Neural cell (in vitro differentiated cells): ENCODE measurements around the gene KCNQ1OT1. TPM values are rescaled to one million over a fixed set of nuclear protein-coding genes. Genes with fewer than 3 reads are reported as not detected.

Experiments
- H2AFZ ChIP-seq: fragments of 200-600, 300-800 bp; sonication (generic), shearing (Covaris generic); 2 replicates; pipeline ENCODE4 v1.6.0; 2014; ENCODE audit warnings: low read depth, mild to moderate bottlenecking, antibody characterized with exemption, low read length, moderate library complexity
- H3F3A ChIP-seq: fragments of 200-600 bp; shearing (Covaris generic); 2 replicates; pipeline ENCODE4 v1.6.1; 2016; ENCODE audit warnings: mild to moderate bottlenecking, moderate library complexity, mixed read lengths, antibody characterized with exemption, low read length; ENCODE audit not compliant: insufficient read depth, poor library complexity, severe bottlenecking
- H3K27ac ChIP-seq: fragments of 200-600, 300-800 bp; sonication (generic), shearing (Covaris generic); 2 replicates; pipeline ENCODE4 v1.5.1; 2014; ENCODE audit warnings: mild to moderate bottlenecking, low read length, moderate library complexity
- H3K27me3 ChIP-seq: fragments of 300-800, 200-600 bp; sonication (generic), shearing (Covaris generic); 2 replicates; pipeline ENCODE4 v1.6.0; 2014; ENCODE audit warnings: mild to moderate bottlenecking, low read depth, low read length, moderate library complexity; ENCODE audit not compliant: insufficient read depth
- H3K36me3 ChIP-seq: fragments of 300-800, 200-600 bp; sonication (generic), shearing (Covaris generic); 2 replicates; pipeline ENCODE4 v1.5.1; 2014; ENCODE audit warnings: mild to moderate bottlenecking, antibody characterized with exemption, low read length, moderate library complexity; ENCODE audit not compliant: insufficient read depth
- H3K4me2 ChIP-seq: fragments of 300-800, 200-600 bp; sonication (generic), shearing (Covaris generic); 2 replicates; pipeline ENCODE4 v1.6.0; 2014; ENCODE audit warnings: mild to moderate bottlenecking, low read length
- H3K4me3 ChIP-seq: fragments of 300-800, 200-600 bp; sonication (generic), shearing (Covaris generic); 2 replicates; pipeline ENCODE4 v1.5.1; 2014; ENCODE audit warnings: mild to moderate bottlenecking, low read length, moderate library complexity
- H3K79me2 ChIP-seq: fragments of 200-600 bp; shearing (Covaris generic); replicated peaks from 2 replicates; pipeline ENCODE4 v1.6.0; 2014; ENCODE audit warnings: mild to moderate bottlenecking, low read length, moderate library complexity; ENCODE audit not compliant: insufficient read depth
- H3K9ac ChIP-seq: fragments of 300-800, 200-600 bp; sonication (generic), shearing (Covaris generic); 2 replicates; pipeline ENCODE4 v1.6.1; 2016; ENCODE audit warnings: mild to moderate bottlenecking, low read length, mixed read lengths
- H3K9me2 ChIP-seq: fragments of 200-600 bp; shearing (Covaris generic); 2 replicates; pipeline ENCODE4 v1.6.1; 2016; ENCODE audit warnings: mild to moderate bottlenecking, low read length, mixed read lengths; ENCODE audit not compliant: insufficient read depth
- H3K9me3 ChIP-seq: fragments of 200-600, 300-800 bp; sonication (generic), shearing (Covaris generic); 2 replicates; pipeline ENCODE4 v1.6.1; 2016; ENCODE audit warnings: mild to moderate bottlenecking, mixed run types, low read length, moderate library complexity, mixed read lengths
- H4K20me1 ChIP-seq: fragments of 200-600 bp; shearing (Covaris generic); 2 replicates; pipeline ENCODE4 v1.6.1; 2016; ENCODE audit warnings: mild to moderate bottlenecking, mixed run types; ENCODE audit not compliant: insufficient read depth
- CTCF ChIP-seq: fragments of 450-650 bp; IDR thresholded peaks from 2 replicates; pipeline ENCODE4 v1.5.1; 2014; ENCODE audit warnings: antibody characterized with exemption, mild to moderate bottlenecking, moderate library complexity; ENCODE audit not compliant: poor library complexity, severe bottlenecking
- EP300 ChIP-seq: fragments of 450-650 bp; conservative IDR thresholded peaks from 2 replicates; pipeline ENCODE4 v1.6.1; 2014; ENCODE audit warnings: antibody characterized with exemption, mild to moderate bottlenecking, moderate library complexity; ENCODE audit not compliant: poor library complexity, severe bottlenecking
- EZH2 ChIP-seq: fragments of 200-600, 300-800 bp; shearing (Covaris generic), sonication (generic); IDR thresholded peaks from 2 replicates; pipeline ENCODE4 v1.6.1; 2014; ENCODE audit warnings: antibody characterized with exemption, low read length, borderline replicate concordance, mild to moderate bottlenecking; ENCODE audit not compliant: insufficient read depth, poor library complexity, severe bottlenecking
- MXI1 ChIP-seq: fragments of 450-650 bp; conservative IDR thresholded peaks from 2 replicates; pipeline ENCODE4 v1.6.1; 2014; ENCODE audit warnings: antibody characterized with exemption, mild to moderate bottlenecking; ENCODE audit not compliant: poor library complexity, severe bottlenecking
- POLR2AphosphoS5 ChIP-seq: IDR thresholded peaks from 2 replicates; pipeline ENCODE4 v1.6.1; 2012
- RAD21 ChIP-seq: fragments of 450-650 bp; conservative IDR thresholded peaks from 2 replicates; pipeline ENCODE4 v1.6.1; 2014; ENCODE audit warnings: antibody characterized with exemption, mild to moderate bottlenecking, moderate library complexity
- SMC3 ChIP-seq: fragments of 450-650 bp; conservative IDR thresholded peaks from 2 replicates; pipeline ENCODE4 v1.6.1; 2014; ENCODE audit warnings: antibody characterized with exemption, mild to moderate bottlenecking, moderate library complexity; ENCODE audit not compliant: poor library complexity
- TAF1 ChIP-seq: IDR thresholded peaks from 2 replicates; pipeline ENCODE4 v1.6.1; 2012; ENCODE audit warnings: low read depth
- polyA plus RNA-seq: library from polyadenylated mRNA; depleted of rRNA; stranded (reverse); fragments of >200 nt; gene quantifications from 2 replicates; pipeline ENCODE4 v1.2.3, GENCODE V29; 2014
- TF ChIP-seq, protein P1 (sequence below): IDR thresholded peaks from 2 replicates; pipeline ENCODE4 v1.6.1; 2012; ENCODE audit warnings: borderline replicate concordance

The KCNQ1OT1 gene
- polyA plus RNA-seq, 1 donor from 2014 or later: 0.12 TPM

DNA sequence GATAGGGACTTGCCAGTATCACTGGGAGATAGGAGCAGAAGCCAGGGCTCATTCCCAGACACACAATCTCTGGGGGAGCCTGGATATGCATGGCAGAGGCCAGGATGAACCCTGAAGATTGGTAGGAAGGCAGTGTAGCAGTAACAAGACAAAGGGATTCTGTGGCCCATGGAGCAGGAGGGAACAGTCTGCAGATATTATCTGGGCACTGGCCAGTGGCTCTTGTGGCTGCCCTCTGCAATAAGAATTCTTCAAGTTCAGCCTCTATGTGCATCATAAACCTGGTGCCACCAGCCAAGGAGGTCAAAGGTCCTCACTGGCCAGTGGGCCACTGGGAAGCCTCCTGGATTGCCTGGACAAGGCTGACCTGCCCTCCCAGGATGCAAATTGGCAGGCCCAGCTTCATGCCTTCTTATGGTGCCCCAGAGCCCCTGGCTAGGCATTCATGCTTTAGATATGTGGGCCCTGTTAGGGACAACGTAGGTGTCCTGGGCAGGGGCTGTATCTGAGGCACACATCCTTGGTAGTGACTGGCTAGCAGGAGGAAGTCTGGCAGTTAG, 29.2 kb downstream of the KCNQ1OT1 start:
- no peaks in the 10 kb centered on the region for H4K20me1 ChIP-seq
- H2AFZ ChIP-seq: no peak overlapping the region
- no peaks in the 10 kb centered on the region for H3K9me3 ChIP-seq
- H3K27ac ChIP-seq: no peak overlapping the region
- TF ChIP-seq EP300 (no peak), CTCF (no peak), POLR2AphosphoS5 (no peak), TAF1 (no peak), EZH2 (no peak), RAD21 (no peak), MXI1 (no peak), SMC3 (no peak)
- TF ChIP-seq, protein P1, sequence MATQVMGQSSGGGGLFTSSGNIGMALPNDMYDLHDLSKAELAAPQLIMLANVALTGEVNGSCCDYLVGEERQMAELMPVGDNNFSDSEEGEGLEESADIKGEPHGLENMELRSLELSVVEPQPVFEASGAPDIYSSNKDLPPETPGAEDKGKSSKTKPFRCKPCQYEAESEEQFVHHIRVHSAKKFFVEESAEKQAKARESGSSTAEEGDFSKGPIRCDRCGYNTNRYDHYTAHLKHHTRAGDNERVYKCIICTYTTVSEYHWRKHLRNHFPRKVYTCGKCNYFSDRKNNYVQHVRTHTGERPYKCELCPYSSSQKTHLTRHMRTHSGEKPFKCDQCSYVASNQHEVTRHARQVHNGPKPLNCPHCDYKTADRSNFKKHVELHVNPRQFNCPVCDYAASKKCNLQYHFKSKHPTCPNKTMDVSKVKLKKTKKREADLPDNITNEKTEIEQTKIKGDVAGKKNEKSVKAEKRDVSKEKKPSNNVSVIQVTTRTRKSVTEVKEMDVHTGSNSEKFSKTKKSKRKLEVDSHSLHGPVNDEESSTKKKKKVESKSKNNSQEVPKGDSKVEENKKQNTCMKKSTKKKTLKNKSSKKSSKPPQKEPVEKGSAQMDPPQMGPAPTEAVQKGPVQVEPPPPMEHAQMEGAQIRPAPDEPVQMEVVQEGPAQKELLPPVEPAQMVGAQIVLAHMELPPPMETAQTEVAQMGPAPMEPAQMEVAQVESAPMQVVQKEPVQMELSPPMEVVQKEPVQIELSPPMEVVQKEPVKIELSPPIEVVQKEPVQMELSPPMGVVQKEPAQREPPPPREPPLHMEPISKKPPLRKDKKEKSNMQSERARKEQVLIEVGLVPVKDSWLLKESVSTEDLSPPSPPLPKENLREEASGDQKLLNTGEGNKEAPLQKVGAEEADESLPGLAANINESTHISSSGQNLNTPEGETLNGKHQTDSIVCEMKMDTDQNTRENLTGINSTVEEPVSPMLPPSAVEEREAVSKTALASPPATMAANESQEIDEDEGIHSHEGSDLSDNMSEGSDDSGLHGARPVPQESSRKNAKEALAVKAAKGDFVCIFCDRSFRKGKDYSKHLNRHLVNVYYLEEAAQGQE: no peak
- H3K79me2 ChIP-seq: no peaks in the 10 kb centered on the region
- H3K9ac ChIP-seq: no peak overlapping the region
- H3K27me3 ChIP-seq: no peaks in the 10 kb centered on the region
- H3F3A ChIP-seq: no peaks in the 10 kb centered on the region
- H3K36me3 ChIP-seq: no peaks in the 10 kb centered on the region
- H3K4me3 ChIP-seq: no peak overlapping the region
- H3K4me2 ChIP-seq: no peak overlapping the region
- no peaks in the 10 kb centered on the region for H3K9me2 ChIP-seq

DNA sequence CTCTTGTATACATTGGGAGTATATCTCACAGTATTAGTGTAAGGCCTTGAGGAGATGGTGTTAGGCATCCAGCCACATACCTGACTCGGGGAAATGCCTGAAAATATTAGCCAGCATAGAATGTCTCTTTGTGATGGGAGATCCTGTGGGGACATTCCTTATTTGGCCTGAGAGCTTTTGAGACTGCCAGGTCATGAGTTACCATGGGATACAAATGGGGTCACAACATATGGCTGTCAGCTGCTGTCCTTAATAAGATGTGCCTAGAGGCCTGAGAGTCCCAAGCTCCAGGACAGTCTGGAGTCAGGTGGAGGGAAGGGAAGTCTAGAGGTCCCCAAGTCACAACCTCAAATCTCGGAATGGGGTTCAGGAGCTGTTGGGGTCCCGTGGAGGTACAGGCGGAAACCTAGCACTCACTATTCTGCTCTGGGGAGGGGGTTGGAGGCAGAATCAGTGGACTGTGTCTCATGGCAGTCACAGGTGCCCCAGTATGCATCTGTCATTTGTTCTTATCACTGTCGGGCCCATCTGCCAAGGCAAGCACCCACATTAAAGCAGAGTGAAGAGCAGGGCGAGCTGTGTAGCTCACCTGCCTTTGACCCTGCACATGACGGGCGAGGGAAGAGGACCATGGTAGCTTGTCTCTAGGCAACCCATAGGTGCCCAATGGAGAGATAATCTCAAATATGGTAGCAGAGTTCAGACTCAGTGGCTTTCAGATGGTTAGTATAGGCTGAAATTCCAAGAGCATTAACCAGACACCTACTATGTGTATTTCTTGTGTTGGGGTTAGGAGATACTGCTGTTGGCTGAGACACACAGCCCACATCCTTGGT, 29.9 kb downstream of the KCNQ1OT1 start:
- TF ChIP-seq EZH2: no peak
- TF ChIP-seq, protein P1: no peak
- no peak for TF ChIP-seq EP300
- TF ChIP-seq TAF1: no peak
- no peak for TF ChIP-seq MXI1
- TF ChIP-seq CTCF: no peak
- no peak for TF ChIP-seq RAD21
- TF ChIP-seq POLR2AphosphoS5: no peak
- no peak for TF ChIP-seq SMC3
- H3F3A ChIP-seq: no peaks in the 10 kb centered on the region
- H2AFZ ChIP-seq: no peak overlapping the region
- no peak overlapping the region for H3K27ac ChIP-seq
- no peaks in the 10 kb centered on the region for H3K9me3 ChIP-seq
- H4K20me1 ChIP-seq: no peaks in the 10 kb centered on the region
- H3K9ac ChIP-seq: no peak overlapping the region
- no peaks in the 10 kb centered on the region for H3K9me2 ChIP-seq
- H3K4me2 ChIP-seq: no peak overlapping the region
- no peaks in the 10 kb centered on the region for H3K27me3 ChIP-seq
- H3K4me3 ChIP-seq: no peak overlapping the region
- no peaks in the 10 kb centered on the region for H3K79me2 ChIP-seq
- no peaks in the 10 kb centered on the region for H3K36me3 ChIP-seq
